ENCODE results near the gene ANP32B. TPM values are rescaled to one million over a fixed set of nuclear protein-coding genes. Genes with fewer than 3 reads are reported as not detected.

Gene ANP32B
- total RNA-seq, result 26.6 and 32.1 TPM in 2 replicates

GRCh38 chr9:97982683-97983588 lies at the start of gene ANP32B:
TSS of gene ANP32B (plus strand) at chr9:97983341. CDS start at chr9:97983556, 215 bp downstream.

GRCh38 chr9:97938081-97938644 lies 45.0 kb upstream of the ANP32B start, which contains the start of gene HEMGN:
TSS of gene HEMGN (minus strand) at chr9:97938172. CDS start at chr9:97938136, 36 bp downstream.

GRCh38 chr9:98056269-98057137 lies 73.4 kb downstream of the ANP32B start, which contains the start of gene NANS:
TSS of gene NANS (plus strand) at chr9:98056732. CDS start at chr9:98056809, 77 bp downstream.

Other genes starting within 250 kb of the ANP32B start
- gene FOXE1, start 130.1 kb upstream of the ANP32B start, total RNA-seq, result 12.4 and 16.9 TPM in 2 replicates
- gene TRMO, start 60.8 kb upstream of the ANP32B start, total RNA-seq, result 5.6 and 9.9 TPM in 2 replicates
- gene HEMGN, start 45.2 kb upstream of the ANP32B start, total RNA-seq, result not detected in 2 replicates
- 101 and 126 TPM in 2 replicates for gene NANS, start 73.4 kb downstream of the ANP32B start, total RNA-seq
- 12.0 and 15.5 TPM in 2 replicates for gene TRIM14, start 135.9 kb downstream of the ANP32B start, total RNA-seq
- gene CORO2A, start 209.3 kb downstream of the ANP32B start, total RNA-seq, result 21.3 and 22.3 TPM in 2 replicates

All from hair follicular keratinocyte (primary cell).